GM12878 (cell line): ENCODE results near the gene DCAF7. TPM values are rescaled to one million over a fixed set of nuclear protein-coding genes. Genes with fewer than 3 reads are reported as not detected.

ENCODE experiments used
- ATAC-seq: fragments of 200-7000 bp; cut with Tn5 transposase; 3 replicates; pipeline ENCODE4 v1.9.1; 2020; ENCODE audit warnings: mild to moderate bottlenecking, moderate library complexity
- BruUV-seq: library from RNA; stranded (reverse); fragments of 400-500 nt; replicated peaks from 2 replicates; lab custom pipeline; 2021; lab: Mats Ljungman, UMichigan
- CTCF ChIA-PET: fragments of 300-600 bp; sonication (Branson Sonifier 250); formaldehyde crosslinking; extraction: SDS; loops from one replicate; lab custom pipeline; 2021; ENCODE audit warnings: inconsistent platforms; lab: Yijun Ruan, JAX
- POLR2A ChIA-PET: fragments of 350-600 bp; formaldehyde crosslinking; extraction: SDS; loops from one replicate; lab custom pipeline; 2021; ENCODE audit warnings: inconsistent platforms; lab: Charles Lee
- RAD21 ChIA-PET: fragments of 300-600 bp; sonication (Branson Sonifier 250); formaldehyde crosslinking; loops from one replicate; lab custom pipeline; 2023; ENCODE audit warnings: antibody characterized with exemption; ENCODE audit not compliant: unreplicated experiment; lab: Charles Lee
- SMC1A ChIA-PET: fragments of 300-600 bp; sonication (Branson Sonifier 250); formaldehyde crosslinking; loops from one replicate; lab custom pipeline; 2023; ENCODE audit not compliant: unreplicated experiment, uncharacterized antibody; lab: Charles Lee
- DNase-seq: peaks from one replicate; pipeline ENCODE4 v3.0.0-alpha.2; 2011; ENCODE audit warnings: low read depth, low spot score
- FAIRE-seq: peaks from 3 replicates; lab custom pipeline; 2011; peaks lifted over from hg19 to GRCh38; lab: Jason Lieb, UNC
- H2AFZ ChIP-seq: 2 replicates; pipeline ENCODE4 v1.6.0; 2011; ENCODE audit warnings: low read depth, low read length, control low read depth; ENCODE audit not compliant: control insufficient read depth
- H3K27ac ChIP-seq: 2 replicates; pipeline ENCODE4 v1.5.1; 2011; ENCODE audit warnings: control low read depth; ENCODE audit not compliant: control insufficient read depth, insufficient read depth
- H3K27me3 ChIP-seq, 2 experiments: replicated peaks in 1 of 2; 2 replicates each; pipeline versions ENCODE4 v1.6.0 to v1.6.1; 2011; ENCODE audit warnings: low read length in 1 of 2; ENCODE audit not compliant: control insufficient read depth in 2 of 2, insufficient read depth in 2 of 2
- H3K36me3 ChIP-seq, 2 experiments: 2 replicates each; pipeline ENCODE4 v1.5.1; 2011; ENCODE audit warnings: low read length in 1 of 2; ENCODE audit not compliant: control insufficient read depth in 2 of 2, insufficient read depth in 2 of 2
- H3K4me1 ChIP-seq: 2 replicates; pipeline ENCODE4 v1.6.1; 2011; ENCODE audit warnings: mild to moderate bottlenecking, low read length, moderate library complexity, mixed read lengths; ENCODE audit not compliant: control insufficient read depth, insufficient read depth
- H3K4me2 ChIP-seq: 2 replicates; pipeline ENCODE4 v1.6.0; 2011; ENCODE audit warnings: control low read depth; ENCODE audit not compliant: control insufficient read depth, insufficient read depth
- H3K4me3 ChIP-seq: fragments of 200-600 bp; sonication (generic); 2 replicates; pipeline ENCODE4 v1.5.1; 2016
- H3K79me2 ChIP-seq: 2 replicates; pipeline ENCODE4 v1.6.0; 2011; ENCODE audit warnings: low read length; ENCODE audit not compliant: control insufficient read depth, insufficient read depth
- H3K9ac ChIP-seq: 2 replicates; pipeline ENCODE4 v1.8.0; 2011; ENCODE audit warnings: low read length, control low read depth, mixed read lengths; ENCODE audit not compliant: control insufficient read depth, insufficient read depth
- H3K9me3 ChIP-seq: replicated peaks from 3 replicates; pipeline ENCODE4 v1.5.1; 2011; ENCODE audit warnings: mild to moderate bottlenecking, low read length; ENCODE audit not compliant: control insufficient read depth, insufficient read depth
- H4K20me1 ChIP-seq: 2 replicates; pipeline ENCODE4 v1.6.0; 2011; ENCODE audit not compliant: control insufficient read depth, insufficient read depth
- CHD4 ChIP-seq: fragments of 200-600 bp; sonication (generic); IDR thresholded peaks from 2 replicates; pipeline ENCODE4 v1.6.1; 2016; ENCODE audit warnings: mild to moderate bottlenecking
- CREB1 ChIP-seq: IDR thresholded peaks from 2 replicates; pipeline ENCODE4 v1.6.1; 2012; ENCODE audit warnings: low read depth, mild to moderate bottlenecking, inconsistent platforms
- GABPA ChIP-seq: IDR thresholded peaks from 2 replicates; pipeline ENCODE4 v1.6.1; 2014; ENCODE audit warnings: antibody characterized with exemption, low read depth, mild to moderate bottlenecking, inconsistent platforms
- NFYB ChIP-seq: IDR thresholded peaks from 2 replicates; pipeline ENCODE4 v1.6.1; 2011; ENCODE audit warnings: low read depth, mild to moderate bottlenecking, low read length, improper control_type of control experiment, moderate library complexity; ENCODE audit not compliant: insufficient read depth
- SREBF2 ChIP-seq: IDR thresholded peaks from 2 replicates; pipeline ENCODE4 v1.6.1; 2012; ENCODE audit warnings: mild to moderate bottlenecking, low read length
- TCF12 ChIP-seq: IDR thresholded peaks from 2 replicates; pipeline ENCODE4 v1.6.1; 2011; ENCODE audit warnings: low read depth, mild to moderate bottlenecking, low read length
- WGBS: methylation state at CpG from one replicate; pipeline ENCODE4 v1.1.6; 2016; ENCODE audit warnings: low lambda C conversion rate; ENCODE audit not compliant: insufficient replicate concordance, insufficient coverage; ENCODE audit errors: missing lambda C conversion rate; 5-methylcytosine and 5-hydroxymethylcytosine counted together
- in situ Hi-C: fragments of 300-500 bp; cut with MboI; formaldehyde crosslinking; loops from 9 replicates; pipeline ENCODE4 v1.14.3; 2018; ENCODE audit warnings: mixed read lengths
- intact Hi-C: fragments of 100-400 bp; cut with micrococcal nuclease; formaldehyde crosslinking; loops from one replicate; pipeline ENCODE4 v1.14.2; 2022; ENCODE audit not compliant: unreplicated experiment
- polyA plus RNA-seq, 11 experiments: library from polyadenylated mRNA; depleted of rRNA in 4 of 11; unstranded in 6 of 11; stranded (reverse) in 5 of 11; fragments of >200 nt; fragmentation: Nextera tagmentation in 4 of 11; fragmentation: Illumina TruSeq in 1 of 11; extraction: Ambion mirVana in 4 of 11; extraction: Trizol in 1 of 11; gene quantifications; 1 replicate in 1 of 11; 2 replicates in 10 of 11; pipeline versions ENCODE4 v1.2.1 to v1.2.3, GENCODE V29; 2011 to 2016; ENCODE audit warnings: inconsistent platforms in 2 of 11, missing spikeins in 2 of 11, low read depth in 1 of 11
- total RNA-seq, 4 experiments: library from RNA; depleted of rRNA in 3 of 4; stranded (reverse); fragments of >200 nt in 3 of 4; fragmentation: Illumina TruSeq in 1 of 4; extraction: Trizol in 1 of 4; gene quantifications; 2 replicates each; pipeline versions ENCODE4 v1.2.1 to v1.2.3, GENCODE V29; 2013 to 2021
- TF ChIP-seq, protein P1 (sequence below): IDR thresholded peaks from 2 replicates; pipeline ENCODE4 v1.6.1; 2012; ENCODE audit warnings: mild to moderate bottlenecking, low read depth, low read length
- TF ChIP-seq, protein P2 (sequence below): IDR thresholded peaks from 2 replicates; pipeline ENCODE4 v1.6.1; 2011; ENCODE audit warnings: low read depth, low read length, improper control_type of control experiment, borderline replicate concordance
- TF ChIP-seq, protein P3 (sequence below): fragments of 450-650 bp; IDR thresholded peaks from 2 replicates; pipeline ENCODE4 v1.6.1; 2018; ENCODE audit warnings: mild to moderate bottlenecking, low read depth, moderate library complexity; ENCODE audit not compliant: partially characterized antibody
- TF ChIP-seq, protein P4 (sequence below): fragments of 450-650 bp; formaldehyde crosslinking; IDR thresholded peaks from 2 replicates; pipeline ENCODE4 v1.4.0; 2022; ENCODE audit warnings: mild to moderate bottlenecking, moderate library complexity

The DCAF7 gene
- total and polyA plus RNA-seq, 10 of the 15 experiments (the other 5 are each of a cell fraction or from before 2014, with no cell fraction given), result 27.0 to 103 (median 54.5) TPM

DNA sequence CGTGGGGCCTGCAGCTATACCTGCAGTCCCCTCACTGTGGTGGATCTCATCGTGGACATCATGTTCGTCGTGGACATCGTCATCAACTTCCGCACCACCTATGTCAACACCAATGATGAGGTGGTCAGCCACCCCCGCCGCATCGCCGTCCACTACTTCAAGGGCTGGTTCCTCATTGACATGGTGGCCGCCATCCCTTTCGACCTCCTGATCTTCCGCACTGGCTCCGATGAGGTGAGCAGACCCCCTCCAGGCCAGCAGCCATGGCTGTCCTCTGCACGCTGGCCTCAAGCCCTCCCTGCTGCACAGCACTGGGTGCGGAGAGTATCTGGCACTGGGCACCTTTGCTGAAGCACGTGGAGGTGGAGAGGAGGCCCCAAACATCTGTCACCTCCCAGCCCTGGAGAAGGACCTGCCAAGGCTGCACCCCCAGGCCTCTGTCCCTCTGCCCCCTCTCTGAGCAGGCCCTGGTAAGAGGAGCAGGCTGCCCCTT, 16.2 kb upstream of the DCAF7 start (continued):
- TF ChIP-seq, protein P1, sequence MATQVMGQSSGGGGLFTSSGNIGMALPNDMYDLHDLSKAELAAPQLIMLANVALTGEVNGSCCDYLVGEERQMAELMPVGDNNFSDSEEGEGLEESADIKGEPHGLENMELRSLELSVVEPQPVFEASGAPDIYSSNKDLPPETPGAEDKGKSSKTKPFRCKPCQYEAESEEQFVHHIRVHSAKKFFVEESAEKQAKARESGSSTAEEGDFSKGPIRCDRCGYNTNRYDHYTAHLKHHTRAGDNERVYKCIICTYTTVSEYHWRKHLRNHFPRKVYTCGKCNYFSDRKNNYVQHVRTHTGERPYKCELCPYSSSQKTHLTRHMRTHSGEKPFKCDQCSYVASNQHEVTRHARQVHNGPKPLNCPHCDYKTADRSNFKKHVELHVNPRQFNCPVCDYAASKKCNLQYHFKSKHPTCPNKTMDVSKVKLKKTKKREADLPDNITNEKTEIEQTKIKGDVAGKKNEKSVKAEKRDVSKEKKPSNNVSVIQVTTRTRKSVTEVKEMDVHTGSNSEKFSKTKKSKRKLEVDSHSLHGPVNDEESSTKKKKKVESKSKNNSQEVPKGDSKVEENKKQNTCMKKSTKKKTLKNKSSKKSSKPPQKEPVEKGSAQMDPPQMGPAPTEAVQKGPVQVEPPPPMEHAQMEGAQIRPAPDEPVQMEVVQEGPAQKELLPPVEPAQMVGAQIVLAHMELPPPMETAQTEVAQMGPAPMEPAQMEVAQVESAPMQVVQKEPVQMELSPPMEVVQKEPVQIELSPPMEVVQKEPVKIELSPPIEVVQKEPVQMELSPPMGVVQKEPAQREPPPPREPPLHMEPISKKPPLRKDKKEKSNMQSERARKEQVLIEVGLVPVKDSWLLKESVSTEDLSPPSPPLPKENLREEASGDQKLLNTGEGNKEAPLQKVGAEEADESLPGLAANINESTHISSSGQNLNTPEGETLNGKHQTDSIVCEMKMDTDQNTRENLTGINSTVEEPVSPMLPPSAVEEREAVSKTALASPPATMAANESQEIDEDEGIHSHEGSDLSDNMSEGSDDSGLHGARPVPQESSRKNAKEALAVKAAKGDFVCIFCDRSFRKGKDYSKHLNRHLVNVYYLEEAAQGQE, result no peak
- TF ChIP-seq TCF12 (no peak), SREBF2 (no peak), NFYB (no peak), CREB1 (no peak), GABPA (no peak)
- TF ChIP-seq, protein P2, sequence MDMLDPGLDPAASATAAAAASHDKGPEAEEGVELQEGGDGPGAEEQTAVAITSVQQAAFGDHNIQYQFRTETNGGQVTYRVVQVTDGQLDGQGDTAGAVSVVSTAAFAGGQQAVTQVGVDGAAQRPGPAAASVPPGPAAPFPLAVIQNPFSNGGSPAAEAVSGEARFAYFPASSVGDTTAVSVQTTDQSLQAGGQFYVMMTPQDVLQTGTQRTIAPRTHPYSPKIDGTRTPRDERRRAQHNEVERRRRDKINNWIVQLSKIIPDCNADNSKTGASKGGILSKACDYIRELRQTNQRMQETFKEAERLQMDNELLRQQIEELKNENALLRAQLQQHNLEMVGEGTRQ, result no peak

DNA sequence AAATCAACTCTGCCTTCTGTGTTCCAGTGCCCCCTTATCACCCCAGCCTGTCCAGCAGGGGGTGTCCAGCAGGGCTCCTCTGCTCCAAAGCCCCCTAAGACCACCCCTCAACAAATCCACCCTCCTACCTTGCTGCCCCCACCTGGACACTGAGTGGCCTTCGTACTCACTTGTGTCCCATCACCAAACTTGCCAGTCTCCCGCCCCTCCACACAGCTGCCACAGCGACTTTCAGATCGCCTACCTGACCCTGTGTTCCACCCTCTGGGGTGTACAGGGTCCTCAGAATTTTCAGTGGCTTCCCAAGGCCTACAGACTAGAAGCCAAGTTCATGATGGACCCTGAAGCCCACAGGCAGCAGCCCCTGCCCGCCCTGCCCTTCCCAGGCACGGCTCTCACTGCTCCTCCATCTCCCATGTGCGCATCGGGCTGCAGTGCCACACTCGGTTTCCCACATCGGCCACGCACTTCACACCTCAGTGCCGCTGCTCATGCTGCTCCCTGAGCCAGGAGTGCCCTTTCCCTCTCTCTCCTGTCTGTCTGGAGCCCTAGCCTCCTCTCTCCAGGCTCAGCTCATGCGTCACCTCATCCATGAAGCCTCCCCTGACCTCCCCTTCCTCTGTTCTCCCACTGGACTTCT, 15.3 kb upstream of the DCAF7 start:
- WGBS, result 56% methylated on average over 13 of the region's 13 CpGs
- POLR2A ChIA-PET, result interaction anchor here (0.5 kb wide), 1 partner anchor 67 kb away, joined by 4 read pairs; no protein-coding TSS in a partner anchor
- TF ChIP-seq CHD4, result no peak
- TF ChIP-seq, protein P3, sequence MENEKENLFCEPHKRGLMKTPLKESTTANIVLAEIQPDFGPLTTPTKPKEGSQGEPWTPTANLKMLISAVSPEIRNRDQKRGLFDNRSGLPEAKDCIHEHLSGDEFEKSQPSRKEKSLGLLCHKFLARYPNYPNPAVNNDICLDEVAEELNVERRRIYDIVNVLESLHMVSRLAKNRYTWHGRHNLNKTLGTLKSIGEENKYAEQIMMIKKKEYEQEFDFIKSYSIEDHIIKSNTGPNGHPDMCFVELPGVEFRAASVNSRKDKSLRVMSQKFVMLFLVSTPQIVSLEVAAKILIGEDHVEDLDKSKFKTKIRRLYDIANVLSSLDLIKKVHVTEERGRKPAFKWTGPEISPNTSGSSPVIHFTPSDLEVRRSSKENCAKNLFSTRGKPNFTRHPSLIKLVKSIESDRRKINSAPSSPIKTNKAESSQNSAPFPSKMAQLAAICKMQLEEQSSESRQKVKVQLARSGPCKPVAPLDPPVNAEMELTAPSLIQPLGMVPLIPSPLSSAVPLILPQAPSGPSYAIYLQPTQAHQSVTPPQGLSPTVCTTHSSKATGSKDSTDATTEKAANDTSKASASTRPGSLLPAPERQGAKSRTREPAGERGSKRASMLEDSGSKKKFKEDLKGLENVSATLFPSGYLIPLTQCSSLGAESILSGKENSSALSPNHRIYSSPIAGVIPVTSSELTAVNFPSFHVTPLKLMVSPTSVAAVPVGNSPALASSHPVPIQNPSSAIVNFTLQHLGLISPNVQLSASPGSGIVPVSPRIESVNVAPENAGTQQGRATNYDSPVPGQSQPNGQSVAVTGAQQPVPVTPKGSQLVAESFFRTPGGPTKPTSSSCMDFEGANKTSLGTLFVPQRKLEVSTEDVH, result no peak
- TF ChIP-seq, protein P4, sequence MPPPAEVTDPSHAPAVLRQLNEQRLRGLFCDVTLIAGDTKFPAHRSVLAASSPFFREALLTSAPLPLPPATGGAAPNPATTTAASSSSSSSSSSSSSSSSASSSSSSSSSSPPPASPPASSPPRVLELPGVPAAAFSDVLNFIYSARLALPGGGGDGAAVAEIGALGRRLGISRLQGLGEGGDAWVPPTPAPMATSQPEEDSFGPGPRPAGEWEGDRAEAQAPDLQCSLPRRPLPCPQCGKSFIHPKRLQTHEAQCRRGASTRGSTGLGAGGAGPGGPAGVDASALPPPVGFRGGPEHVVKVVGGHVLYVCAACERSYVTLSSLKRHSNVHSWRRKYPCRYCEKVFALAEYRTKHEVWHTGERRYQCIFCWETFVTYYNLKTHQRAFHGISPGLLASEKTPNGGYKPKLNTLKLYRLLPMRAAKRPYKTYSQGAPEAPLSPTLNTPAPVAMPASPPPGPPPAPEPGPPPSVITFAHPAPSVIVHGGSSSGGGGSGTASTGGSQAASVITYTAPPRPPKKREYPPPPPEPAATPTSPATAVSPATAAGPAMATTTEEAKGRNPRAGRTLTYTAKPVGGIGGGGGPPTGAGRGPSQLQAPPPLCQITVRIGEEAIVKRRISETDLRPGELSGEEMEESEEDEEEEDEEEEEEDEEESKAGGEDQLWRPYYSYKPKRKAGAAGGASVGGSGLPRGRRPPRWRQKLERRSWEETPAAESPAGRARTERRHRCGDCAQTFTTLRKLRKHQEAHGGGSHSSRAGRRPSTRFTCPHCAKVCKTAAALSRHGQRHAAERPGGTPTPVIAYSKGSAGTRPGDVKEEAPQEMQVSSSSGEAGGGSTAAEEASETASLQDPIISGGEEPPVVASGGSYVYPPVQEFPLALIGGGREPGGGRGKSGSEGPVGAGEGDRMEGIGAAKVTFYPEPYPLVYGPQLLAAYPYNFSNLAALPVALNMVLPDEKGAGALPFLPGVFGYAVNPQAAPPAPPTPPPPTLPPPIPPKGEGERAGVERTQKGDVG (CRISPR knock-in tag), result no peak

More for the DNA sequence above, 15.3 kb upstream of the DCAF7 start:
- ChIA-PET CTCF (no interaction called here), RAD21 (no interaction called here), SMC1A (no interaction called here)
- H4K20me1 ChIP-seq, result no peaks in the 10 kb centered on the region
- FAIRE-seq (no peak), ATAC-seq (no peak), DNase-seq (no peak)
- H3K27me3 ChIP-seq, result peaks cover 0 to 9% of the 10 kb centered on the region in 2 experiments; a peak in 3 of 4 replicates
- no peak overlapping the region for H2AFZ ChIP-seq
- H3K4me3 ChIP-seq, result no peak overlapping the region
- H3K36me3 ChIP-seq, result no peaks in the 10 kb centered on the region
- in situ Hi-C loops (no loop called here), intact Hi-C loops (no loop called here)
- no peak overlapping the region for H3K4me2 ChIP-seq
- no peaks in the 10 kb centered on the region for H3K9me3 ChIP-seq
- no TSS peak for BruUV-seq
- no peak overlapping the region for H3K27ac ChIP-seq
- H3K79me2 ChIP-seq, result no peaks in the 10 kb centered on the region
- no peaks in the 10 kb centered on the region for H3K4me1 ChIP-seq
- H3K9ac ChIP-seq, result no peak overlapping the region
